WERI-Rb-1 (cell line): Measurements from ENCODE around the gene AIRE.

Source experiments
- DNase-seq: peaks from one replicate; pipeline ENCODE4 v3.0.0-alpha.2; 2020
- H3K27ac ChIP-seq: fragments of 250-450 bp; sonication (Bioruptor Pico); 2 replicates; pipeline ENCODE4 v1.5.1; 2020; ENCODE audit warnings: mild to moderate bottlenecking, moderate library complexity
- H3K27me3 ChIP-seq: fragments of 250-450 bp; sonication (Bioruptor Pico); 2 replicates; pipeline ENCODE4 v1.5.1; 2021; ENCODE audit warnings: mild to moderate bottlenecking, low read depth, moderate library complexity; ENCODE audit not compliant: insufficient read depth, severe bottlenecking
- H3K36me3 ChIP-seq: fragments of 250-450 bp; sonication (Bioruptor Pico); 2 replicates; pipeline ENCODE4 v1.5.1; 2020; ENCODE audit warnings: mild to moderate bottlenecking, moderate library complexity
- H3K4me3 ChIP-seq: 2 replicates; pipeline ENCODE4 v1.5.1; 2011; ENCODE audit warnings: low read depth, mild to moderate bottlenecking, control low read depth, low read length
- H3K9me3 ChIP-seq: fragments of 250-450 bp; sonication (Bioruptor Pico); 2 replicates; pipeline ENCODE4 v1.5.1; 2021; ENCODE audit warnings: mild to moderate bottlenecking, moderate library complexity; ENCODE audit not compliant: severe bottlenecking
- CTCF ChIP-seq: IDR thresholded peaks from 2 replicates; pipeline ENCODE4 v1.5.1; 2011; ENCODE audit warnings: low read depth, mild to moderate bottlenecking, control low read depth, inconsistent platforms, low read length

Gene AIRE

GRCh38 chr21:44261675-44262295 lies 23.9 kb upstream of the AIRE start, which contains the start of gene DNMT3L:
Gene DNMT3L (minus strand): TSS chr21:44261897. CDS start chr21:44261259, 638 bp downstream.
- Histone ChIP-seq H3K27ac (peak within 1 kb of the TSS; percentile 99), H3K9me3 (peaks cover 9% of the 10 kb centered on the region), H3K4me3 (no peak within 1 kb of the TSS), H3K36me3 (no peaks in the 10 kb centered on the region), H3K27me3 (no peaks in the 10 kb centered on the region)
- TF ChIP-seq CTCF: no peak
- DNase-seq: no peak

- no peak overlapping the region for H3K4me3 ChIP-seq
- peaks cover 9% of the 10 kb centered on the region for H3K9me3 ChIP-seq
- H3K27me3 ChIP-seq: no peaks in the 10 kb centered on the region
- peak overlapping the region; percentile 99 for H3K27ac ChIP-seq
- DNase-seq: peak; percentile 59
- H3K36me3 ChIP-seq: no peaks in the 10 kb centered on the region
- no peak for TF ChIP-seq CTCF
Observed at GRCh38 chr21:44262338-44263056, 23.2 kb upstream of the AIRE start.

GRCh38 chr21:44263221-44263760 lies 22.4 kb upstream of the AIRE start:
- TF ChIP-seq CTCF: no peak
- DNase-seq: peak; percentile 87
- Histone ChIP-seq H3K27me3 (no peaks in the 10 kb centered on the region), H3K4me3 (peak overlapping the region; percentile 29), H3K9me3 (peaks cover 9% of the 10 kb centered on the region), H3K27ac (peak overlapping the region; percentile 99), H3K36me3 (no peaks in the 10 kb centered on the region)

- Histone ChIP-seq H3K4me3 (peak overlapping the region; percentile 29), H3K36me3 (no peaks in the 10 kb centered on the region), H3K27ac (peak overlapping the region; percentile 99), H3K9me3 (peaks cover 9% of the 10 kb centered on the region), H3K27me3 (no peaks in the 10 kb centered on the region)
- DNase-seq: peak; percentile 92
- no peak for TF ChIP-seq CTCF
Observed at GRCh38 chr21:44263768-44264167, 21.9 kb upstream of the AIRE start.

- no peak overlapping the region for H3K27ac ChIP-seq
- TF ChIP-seq CTCF: no peak
- no peaks in the 10 kb centered on the region for H3K27me3 ChIP-seq
- no peaks in the 10 kb centered on the region for H3K9me3 ChIP-seq
- DNase-seq: no peak
- no peak overlapping the region for H3K4me3 ChIP-seq
- H3K36me3 ChIP-seq: no peaks in the 10 kb centered on the region
Observed at GRCh38 chr21:44265734-44266270, 19.9 kb upstream of the AIRE start.
